ENCODE data around the gene WDR13.
"Not testable (repeated sequence)": the region's sequence is repeated elsewhere in the genome, so short reads cannot be mapped to it uniquely, and the experiment has no call there.

The WDR13 gene

GRCh38 chrX:48598614-48599013 is 1.3 kb downstream of the WDR13 start:
- no peak for DNase-seq

GRCh38 chrX:48599341-48599740 is 2.0 kb downstream of the WDR13 start:
- no peak for DNase-seq

- DNase-seq, result no peak
These were observed 2.9 kb downstream of the WDR13 start for GRCh38 chrX:48600226-48600625.

- no peak for DNase-seq
These were observed 4.6 kb downstream of the WDR13 start for GRCh38 chrX:48601741-48602394.

- no peak for DNase-seq
These were observed 7.4 kb downstream of the WDR13 start for GRCh38 chrX:48604701-48605100.

- no peak for DNase-seq
These were observed 8.8 kb downstream of the WDR13 start for GRCh38 chrX:48606091-48606490.

- no peak for DNase-seq
These were observed 14.4 kb downstream of the WDR13 start for GRCh38 chrX:48611703-48612102.

- DNase-seq, result no peak
These were observed 16.3 kb downstream of the WDR13 start for GRCh38 chrX:48613502-48614160.

GRCh38 chrX:48616576-48616975 is 19.3 kb downstream of the WDR13 start:
- DNase-seq, result peak; percentile 16

- peak; percentile 17 for DNase-seq
These were observed 20.4 kb downstream of the WDR13 start for GRCh38 chrX:48617542-48618340.

GRCh38 chrX:48626401-48627298 is 29.4 kb downstream of the WDR13 start:
- DNase-seq, result no peak

- DNase-seq, result peak; percentile 77
These were observed 34.2 kb downstream of the WDR13 start for GRCh38 chrX:48631376-48632090.

- no peak for DNase-seq
These were observed 34.9 kb downstream of the WDR13 start for GRCh38 chrX:48632207-48632606.

- DNase-seq, result no peak
These were observed 39.0 kb downstream of the WDR13 start for GRCh38 chrX:48636301-48636700.

GRCh38 chrX:48636776-48637175 is 39.5 kb downstream of the WDR13 start:
- no peak for DNase-seq

GRCh38 chrX:48645669-48646068 is 48.4 kb downstream of the WDR13 start:
- no peak for DNase-seq

GRCh38 chrX:48648336-48648751 is 51.1 kb downstream of the WDR13 start:
- peak; percentile 58 for DNase-seq

- no peak for DNase-seq
These were observed 51.8 kb downstream of the WDR13 start for GRCh38 chrX:48649102-48649501.

GRCh38 chrX:48652055-48652579 is 54.8 kb downstream of the WDR13 start:
- not testable (repeated sequence) for DNase-seq

- not testable (repeated sequence) for DNase-seq
These were observed 57.5 kb downstream of the WDR13 start for GRCh38 chrX:48654746-48655145.
